Gastrocnemius medialis (tissue), 4 donors: ENCODE results near the gene GINS1.

Experiments used
- CTCF ChIP-seq, 5 experiments: fragments of 450-650 bp in 3 of 5; fragments of 200-600 bp in 2 of 5; sonication (generic) in 2 of 5; IDR thresholded peaks in 4 of 5; conservative IDR thresholded peaks in 1 of 5; 1 replicate in 4 of 5; 2 replicates in 1 of 5; pipeline ENCODE4 v1.5.1; 2016 to 2019; ENCODE audit warnings: antibody characterized with exemption in 5 of 5, mild to moderate bottlenecking in 3 of 5, moderate library complexity in 3 of 5
- POLR2A ChIP-seq, 2 donors: fragments of 450-650 bp; IDR thresholded peaks; one replicate each; pipeline ENCODE4 v1.6.1; 2017; ENCODE audit warnings: antibody characterized with exemption in 2 of 2, mild to moderate bottlenecking in 2 of 2, moderate library complexity in 2 of 2

GRCh38 chr20:25497586-25498279 lies 90.3 kb downstream of the GINS1 start:
- TF ChIP-seq POLR2A (IDR thresholded peaks at IDR 0.05) (no peak), CTCF (IDR thresholded peaks at IDR 0.05 in 4 of 5, conservative IDR thresholded peaks at IDR 0.05 in 1 of 5) (no peak)
